SK-N-SH treated with all-trans-retinoic acid at 6 μM for 48 hours (cell line): ENCODE results near the gene LZTR1.

ENCODE experiments used
- ARNTL ChIP-seq: fragments of 450-650 bp; formaldehyde crosslinking; IDR thresholded peaks from 2 replicates; pipeline ENCODE4 v1.5.0; 2020; ENCODE audit warnings: low read depth, mild to moderate bottlenecking, moderate library complexity, borderline replicate concordance
- CSDC2 ChIP-seq: fragments of 250-450 bp; sonication (Bioruptor Pico); IDR thresholded peaks from 2 replicates; pipeline ENCODE4 v1.5.0; 2020; ENCODE audit warnings: mild to moderate bottlenecking, moderate library complexity
- GLIS3 ChIP-seq: fragments of 250-450 bp; sonication (Bioruptor Pico); IDR thresholded peaks from 2 replicates; pipeline ENCODE4 v1.5.0; 2020; ENCODE audit warnings: mild to moderate bottlenecking, moderate library complexity
- OSR1 ChIP-seq: fragments of 250-450 bp; sonication (Bioruptor Pico); IDR thresholded peaks from 2 replicates; pipeline ENCODE4 v1.8.0; 2022; ENCODE audit warnings: moderate library complexity, mild to moderate bottlenecking, inconsistent platforms
- PPARA ChIP-seq: fragments of 250-450 bp; sonication (Bioruptor Pico); IDR thresholded peaks from 2 replicates; pipeline ENCODE4 v1.5.0; 2020; ENCODE audit warnings: mild to moderate bottlenecking, borderline replicate concordance
- RARB ChIP-seq: fragments of 250-450 bp; sonication (Bioruptor Pico); IDR thresholded peaks from 2 replicates; pipeline ENCODE4 v1.8.0; 2021; ENCODE audit warnings: mild to moderate bottlenecking, moderate library complexity
- SNAI2 ChIP-seq: fragments of 250-450 bp; sonication (Bioruptor Pico); IDR thresholded peaks from 2 replicates; pipeline ENCODE4 v1.5.0; 2020; ENCODE audit warnings: mild to moderate bottlenecking, moderate library complexity
- TCF4 ChIP-seq: fragments of 250-450 bp; sonication (Bioruptor Pico); IDR thresholded peaks from 2 replicates; pipeline ENCODE4 v1.8.0; 2021; ENCODE audit warnings: mild to moderate bottlenecking, moderate library complexity, borderline replicate concordance
- ZFP30 ChIP-seq: fragments of 450-650 bp; formaldehyde crosslinking; IDR thresholded peaks from 2 replicates; pipeline ENCODE4 v1.5.0; 2022; ENCODE audit warnings: mild to moderate bottlenecking, moderate library complexity
- ZNF70 ChIP-seq: fragments of 450-650 bp; formaldehyde crosslinking; IDR thresholded peaks from 2 replicates; pipeline ENCODE4 v1.5.0; 2020; ENCODE audit warnings: mild to moderate bottlenecking, moderate library complexity
- TF ChIP-seq, protein P1 (sequence below): fragments of 250-450 bp; sonication (Bioruptor Pico); IDR thresholded peaks from 2 replicates; pipeline ENCODE4 v1.5.0; 2020; ENCODE audit warnings: mild to moderate bottlenecking, moderate library complexity
- TF ChIP-seq, protein P2 (sequence below): fragments of 250-450 bp; sonication (Bioruptor Pico); IDR thresholded peaks from 2 replicates; pipeline ENCODE4 v1.5.1; 2020; ENCODE audit warnings: low read depth, mild to moderate bottlenecking, moderate library complexity

DNA sequence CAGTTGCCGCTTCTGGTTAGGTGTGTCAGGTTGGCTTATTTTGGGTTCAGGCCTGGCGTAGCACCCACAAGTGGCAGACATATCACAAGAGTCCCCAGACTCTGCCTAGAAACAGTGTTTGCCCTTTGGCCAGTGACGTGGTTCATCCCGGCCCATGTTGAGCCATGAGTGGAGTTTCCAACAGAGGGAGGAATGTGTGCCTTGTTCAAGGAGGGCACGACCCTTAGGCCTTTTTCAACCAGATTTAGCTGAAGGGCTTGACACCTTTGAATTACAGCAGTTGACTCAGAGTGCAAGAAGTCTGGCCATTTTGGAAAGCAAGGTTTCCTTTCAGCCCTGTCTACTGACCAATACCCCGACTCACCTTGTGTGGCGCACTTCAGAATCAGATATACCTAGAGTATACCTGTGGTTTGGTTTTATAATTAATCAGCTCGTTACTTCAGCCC is 30.1 kb upstream of the LZTR1 start:
- TF ChIP-seq ZFP30 (CRISPR knock-in tag) (no peak), CSDC2 (no peak), RARB (CRISPR knock-in tag) (no peak), TCF4 (no peak), GLIS3 (CRISPR knock-in tag) (no peak), ARNTL (CRISPR knock-in tag) (no peak), OSR1 (CRISPR knock-in tag) (no peak), ZNF70 (CRISPR knock-in tag) (no peak), SNAI2 (CRISPR knock-in tag) (no peak), PPARA (CRISPR knock-in tag) (no peak)
- TF ChIP-seq, protein P1, sequence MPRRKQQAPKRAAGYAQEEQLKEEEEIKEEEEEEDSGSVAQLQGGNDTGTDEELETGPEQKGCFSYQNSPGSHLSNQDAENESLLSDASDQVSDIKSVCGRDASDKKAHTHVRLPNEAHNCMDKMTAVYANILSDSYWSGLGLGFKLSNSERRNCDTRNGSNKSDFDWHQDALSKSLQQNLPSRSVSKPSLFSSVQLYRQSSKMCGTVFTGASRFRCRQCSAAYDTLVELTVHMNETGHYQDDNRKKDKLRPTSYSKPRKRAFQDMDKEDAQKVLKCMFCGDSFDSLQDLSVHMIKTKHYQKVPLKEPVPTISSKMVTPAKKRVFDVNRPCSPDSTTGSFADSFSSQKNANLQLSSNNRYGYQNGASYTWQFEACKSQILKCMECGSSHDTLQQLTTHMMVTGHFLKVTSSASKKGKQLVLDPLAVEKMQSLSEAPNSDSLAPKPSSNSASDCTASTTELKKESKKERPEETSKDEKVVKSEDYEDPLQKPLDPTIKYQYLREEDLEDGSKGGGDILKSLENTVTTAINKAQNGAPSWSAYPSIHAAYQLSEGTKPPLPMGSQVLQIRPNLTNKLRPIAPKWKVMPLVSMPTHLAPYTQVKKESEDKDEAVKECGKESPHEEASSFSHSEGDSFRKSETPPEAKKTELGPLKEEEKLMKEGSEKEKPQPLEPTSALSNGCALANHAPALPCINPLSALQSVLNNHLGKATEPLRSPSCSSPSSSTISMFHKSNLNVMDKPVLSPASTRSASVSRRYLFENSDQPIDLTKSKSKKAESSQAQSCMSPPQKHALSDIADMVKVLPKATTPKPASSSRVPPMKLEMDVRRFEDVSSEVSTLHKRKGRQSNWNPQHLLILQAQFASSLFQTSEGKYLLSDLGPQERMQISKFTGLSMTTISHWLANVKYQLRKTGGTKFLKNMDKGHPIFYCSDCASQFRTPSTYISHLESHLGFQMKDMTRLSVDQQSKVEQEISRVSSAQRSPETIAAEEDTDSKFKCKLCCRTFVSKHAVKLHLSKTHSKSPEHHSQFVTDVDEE (CRISPR knock-in tag): no peak
- TF ChIP-seq, protein P2, sequence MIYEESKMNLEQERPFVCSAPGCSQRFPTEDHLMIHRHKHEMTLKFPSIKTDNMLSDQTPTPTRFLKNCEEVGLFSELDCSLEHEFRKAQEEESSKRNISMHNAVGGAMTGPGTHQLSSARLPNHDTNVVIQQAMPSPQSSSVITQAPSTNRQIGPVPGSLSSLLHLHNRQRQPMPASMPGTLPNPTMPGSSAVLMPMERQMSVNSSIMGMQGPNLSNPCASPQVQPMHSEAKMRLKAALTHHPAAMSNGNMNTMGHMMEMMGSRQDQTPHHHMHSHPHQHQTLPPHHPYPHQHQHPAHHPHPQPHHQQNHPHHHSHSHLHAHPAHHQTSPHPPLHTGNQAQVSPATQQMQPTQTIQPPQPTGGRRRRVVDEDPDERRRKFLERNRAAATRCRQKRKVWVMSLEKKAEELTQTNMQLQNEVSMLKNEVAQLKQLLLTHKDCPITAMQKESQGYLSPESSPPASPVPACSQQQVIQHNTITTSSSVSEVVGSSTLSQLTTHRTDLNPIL: no peak
